D721Med (cell line): Measurements from ENCODE around the gene PRPF39.

Source experiments
- DNase-seq: peaks from one replicate; pipeline ENCODE4 v3.0.0; 2011; ENCODE audit warnings: low spot score; ENCODE audit not compliant: insufficient read length
- FAIRE-seq: peaks from 2 replicates; lab custom pipeline; 2011; peaks lifted over from hg19 to GRCh38; lab: Jason Lieb, UNC
- CTCF ChIP-seq: IDR thresholded peaks from 2 replicates; pipeline ENCODE4 v1.5.1; 2012; ENCODE audit warnings: mild to moderate bottlenecking, control low read depth; ENCODE audit not compliant: insufficient read depth; ENCODE audit errors: missing control alignments

PRPF39 gene

DNA sequence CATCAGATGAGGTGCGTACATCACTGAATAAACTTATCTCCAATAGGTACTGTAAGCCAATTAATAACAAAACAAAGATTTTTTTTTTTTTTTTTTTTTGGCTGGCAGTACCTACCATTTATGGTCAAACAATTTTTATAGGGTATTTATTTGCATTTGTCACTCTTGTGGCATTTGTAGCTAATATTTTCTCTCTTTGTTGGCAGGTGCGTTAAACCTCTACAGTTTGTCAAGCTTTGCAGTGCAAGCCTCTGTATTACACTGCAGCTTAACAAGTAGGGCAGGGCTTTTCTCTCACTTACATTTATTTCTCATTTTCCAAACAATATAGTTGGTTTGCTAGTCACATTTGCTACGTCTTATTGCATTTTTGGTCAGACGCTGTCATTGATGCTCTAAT, 12.3 kb downstream of the PRPF39 start:
- no peak for FAIRE-seq
- TF ChIP-seq CTCF, result no peak
- no peak for DNase-seq

GRCh38 chr14:45103806-45104205, 19.9 kb downstream of the PRPF39 start:
- TF ChIP-seq CTCF, result no peak
- FAIRE-seq, result no peak
- no peak for DNase-seq

- no peak for FAIRE-seq
- TF ChIP-seq CTCF, result no peak
- DNase-seq, result no peak
Observed at GRCh38 chr14:45104561-45104960, 20.6 kb downstream of the PRPF39 start.

DNA sequence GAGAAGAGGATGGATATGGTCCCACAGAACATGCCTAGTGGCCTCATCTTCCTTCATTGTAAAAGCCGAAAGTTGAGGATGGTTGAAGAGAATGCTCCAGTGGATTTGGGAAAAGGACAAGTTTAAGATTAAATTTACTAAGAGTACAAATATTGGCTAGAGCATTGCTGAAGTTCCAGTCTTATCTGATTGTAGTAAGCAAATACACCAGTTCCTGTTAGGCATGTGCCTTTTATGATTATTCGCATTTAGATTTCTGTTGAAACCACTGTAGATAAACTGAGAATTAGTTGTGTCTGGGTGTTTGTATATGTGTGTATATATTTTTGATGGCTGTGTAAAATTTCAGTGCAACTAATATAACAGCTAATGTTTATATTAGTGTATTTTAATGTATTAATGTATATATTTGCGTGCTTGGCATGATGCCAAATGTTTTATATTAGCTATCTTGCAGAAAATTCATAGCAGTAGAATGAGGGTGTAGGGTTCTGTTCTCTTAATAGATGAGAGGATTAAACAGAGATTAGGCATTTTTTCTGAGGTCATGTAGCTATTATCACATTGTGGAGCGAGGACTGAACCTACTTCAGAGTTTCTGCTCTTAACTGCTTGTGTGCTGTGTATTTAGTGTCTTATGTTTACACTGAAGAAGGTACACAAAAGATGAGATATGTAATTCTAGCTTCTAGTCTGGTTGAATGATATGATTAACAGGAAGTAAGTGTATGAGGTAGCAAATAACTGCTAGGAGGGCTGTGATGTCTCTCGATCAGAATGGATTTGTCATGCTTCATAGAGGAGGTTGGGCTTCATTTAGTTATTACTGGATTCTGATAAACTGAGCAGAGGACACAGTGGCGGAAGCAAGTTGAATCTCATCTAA, 29.2 kb downstream of the PRPF39 start:
- FAIRE-seq (peak; percentile 82), DNase-seq (no peak)

DNA sequence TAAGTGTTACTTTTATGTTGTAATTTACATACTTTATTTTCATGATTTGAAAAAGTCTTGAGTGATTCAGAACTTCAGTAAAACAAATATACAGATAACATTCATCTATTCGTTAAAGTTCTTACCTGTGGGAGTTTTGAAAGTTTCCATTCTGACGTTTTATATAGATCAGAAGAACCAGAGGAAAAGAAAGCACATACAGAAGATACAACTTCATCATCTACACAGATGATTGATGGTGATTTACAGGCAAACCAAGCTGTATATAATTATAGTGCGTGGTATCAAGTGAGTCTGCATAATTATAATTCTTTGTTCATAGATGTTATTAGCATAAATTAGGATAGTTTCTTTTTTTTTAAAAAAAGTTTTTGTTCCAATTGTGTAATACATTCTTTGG, 30.4 kb downstream of the PRPF39 start:
- DNase-seq (no peak), FAIRE-seq (no peak)
- TF ChIP-seq CTCF, result no peak

More for the DNA sequence above, 29.2 kb downstream of the PRPF39 start:
- no peak for TF ChIP-seq CTCF

- TF ChIP-seq CTCF, result no peak
- DNase-seq (no peak), FAIRE-seq (no peak)
Observed at GRCh38 chr14:45118594-45118993, 34.7 kb downstream of the PRPF39 start.

- TF ChIP-seq CTCF, result no peak
- no peak for DNase-seq
- FAIRE-seq, result no peak
Observed at GRCh38 chr14:45120096-45120495, 36.2 kb downstream of the PRPF39 start.
